H1 (cell line): ENCODE results near the gene MYORG. TPM values are rescaled to one million over a fixed set of nuclear protein-coding genes. Genes with fewer than 3 reads are reported as not detected.
A peak's percentile ranks its signal among the peaks of the same experiment; 100 is the strongest.

ENCODE experiments used
- CTCF ChIA-PET: fragments of 300-600 bp; sonication (Branson Sonifier 250); formaldehyde crosslinking; loops from one replicate; lab custom pipeline; 2021; ENCODE audit not compliant: partially characterized antibody; lab: Charles Lee
- POLR2A ChIA-PET: fragments of 300-600 bp; sonication (Branson Sonifier 250); formaldehyde crosslinking; loops from one replicate; lab custom pipeline; 2021; ENCODE audit warnings: inconsistent platforms; ENCODE audit not compliant: partially characterized antibody; lab: Charles Lee
- DNase-seq, 2 experiments: peaks; one replicate each; pipeline versions ENCODE4 v3.0.0 to v3.0.0-alpha.2; 2010 to 2022; ENCODE audit warnings: low spot score in 2 of 2, low read depth in 1 of 2, mixed read lengths in 1 of 2
- FAIRE-seq: peaks from 2 replicates; lab custom pipeline; 2011; peaks lifted over from hg19 to GRCh38; lab: Jason Lieb, UNC
- H2AFZ ChIP-seq: 2 replicates; pipeline ENCODE4 v1.8.1; 2012; ENCODE audit warnings: low read length, inconsistent platforms
- H2AK5ac ChIP-seq: 2 replicates; pipeline ENCODE4 v1.6.1; 2013; ENCODE audit warnings: low read depth, low read length
- H2BK120ac ChIP-seq: replicated peaks from 2 replicates; pipeline ENCODE3; 2013; ENCODE audit warnings: low read depth, low read length, inconsistent platforms
- H2BK12ac ChIP-seq: 2 replicates; pipeline ENCODE4 v1.6.1; 2013; ENCODE audit warnings: low read depth, low read length
- H2BK15ac ChIP-seq: 2 replicates; pipeline ENCODE4 v1.6.1; 2013; ENCODE audit warnings: low read length
- H2BK20ac ChIP-seq: 2 replicates; pipeline ENCODE4 v1.6.1; 2013; ENCODE audit warnings: low read length
- H2BK5ac ChIP-seq: 2 replicates; pipeline ENCODE4 v1.6.1; 2013; ENCODE audit warnings: low read depth, low read length
- H3K14ac ChIP-seq: 2 replicates; pipeline ENCODE4 v1.6.1; 2013; ENCODE audit warnings: inconsistent platforms; ENCODE audit not compliant: insufficient read length
- H3K18ac ChIP-seq: 2 replicates; pipeline ENCODE4 v1.6.1; 2013; ENCODE audit warnings: low read length; ENCODE audit errors: extremely low read depth
- H3K23ac ChIP-seq: 2 replicates; pipeline ENCODE4 v1.6.1; 2013; ENCODE audit warnings: inconsistent platforms; ENCODE audit not compliant: insufficient read length
- H3K23me2 ChIP-seq: 2 replicates; pipeline ENCODE4 v1.6.1; 2013; ENCODE audit warnings: low read depth, low read length
- H3K27ac ChIP-seq: 2 replicates; pipeline ENCODE4 v1.6.1; 2011; ENCODE audit warnings: low read depth, low read length, inconsistent platforms
- H3K27me3 ChIP-seq, 4 experiments: replicated peaks in 1 of 4; 1 replicate in 1 of 4; 2 replicates in 3 of 4; pipeline versions ENCODE4 v1.6.1 to v1.8.1; 2011 to 2013; ENCODE audit warnings: low read length in 3 of 4, mild to moderate bottlenecking in 3 of 4, inconsistent platforms in 2 of 4, mixed read lengths in 2 of 4, moderate library complexity in 1 of 4; ENCODE audit not compliant: control insufficient read depth in 3 of 4, insufficient read depth in 3 of 4; ENCODE audit errors: extremely low read depth in 1 of 4
- H3K36me3 ChIP-seq, 4 experiments: 2 replicates each; pipeline versions ENCODE4 v1.6.1 to v1.8.1; 2011 to 2013; ENCODE audit warnings: mild to moderate bottlenecking in 4 of 4, low read length in 3 of 4, moderate library complexity in 2 of 4, control low read depth in 1 of 4, inconsistent platforms in 1 of 4; ENCODE audit not compliant: insufficient read depth in 4 of 4, control insufficient read depth in 2 of 4
- H3K4ac ChIP-seq: replicated peaks from 2 replicates; pipeline ENCODE3; 2013; ENCODE audit warnings: low read length, low read depth, mixed read lengths, inconsistent platforms; ENCODE audit not compliant: insufficient read length
- H3K4me1 ChIP-seq, 4 experiments: replicated peaks in 1 of 4; 1 replicate in 1 of 4; 2 replicates in 3 of 4; pipeline versions ENCODE4 v1.6.1 to v1.8.1; 2011 to 2013; ENCODE audit warnings: low read length in 3 of 4, inconsistent platforms in 2 of 4, mixed read lengths in 1 of 4; ENCODE audit not compliant: insufficient read depth in 4 of 4, control insufficient read depth in 3 of 4
- H3K4me2 ChIP-seq, 2 experiments: 2 replicates each; pipeline versions ENCODE4 v1.6.1 to v1.8.1; 2011 to 2013; ENCODE audit warnings: low read depth in 2 of 2, low read length in 2 of 2, control low read depth in 1 of 2, inconsistent platforms in 1 of 2, mild to moderate bottlenecking in 1 of 2; ENCODE audit not compliant: insufficient read depth in 1 of 2
- H3K4me3 ChIP-seq, 4 experiments: fragments of 200-600, 300-600 bp in 1 of 4; sonication (generic), shearing (Covaris generic), sonication (Bioruptor Twin) in 1 of 4; 2 replicates each; pipeline versions ENCODE4 v1.5.1 to v1.8.1; 2011 to 2016; ENCODE audit warnings: low read length in 4 of 4, low read depth in 3 of 4, control low read depth in 2 of 4, inconsistent platforms in 2 of 4, mild to moderate bottlenecking in 2 of 4, mixed read lengths in 1 of 4, moderate library complexity in 1 of 4; ENCODE audit not compliant: insufficient read depth in 2 of 4; ENCODE audit errors: extremely low read depth in 1 of 4
- H3K56ac ChIP-seq: replicated peaks from 2 replicates; pipeline ENCODE3; 2013; ENCODE audit warnings: low read depth, mild to moderate bottlenecking, mixed read lengths, low read length, inconsistent platforms; ENCODE audit not compliant: insufficient read length
- H3K79me1 ChIP-seq: 2 replicates; pipeline ENCODE4 v1.6.1; 2013; ENCODE audit warnings: low read depth, low read length, control low read depth
- H3K79me2 ChIP-seq, 2 experiments: 2 replicates each; pipeline versions ENCODE4 v1.6.1 to v1.8.1; 2012 to 2013; ENCODE audit warnings: low read length in 2 of 2, mild to moderate bottlenecking in 2 of 2, inconsistent platforms in 1 of 2; ENCODE audit not compliant: insufficient read depth in 2 of 2, control insufficient read depth in 1 of 2
- H3K9ac ChIP-seq, 4 experiments: replicated peaks in 1 of 4; 1 replicate in 1 of 4; 2 replicates in 3 of 4; pipeline versions ENCODE4 v1.6.1 to v1.8.1; 2011 to 2013; ENCODE audit warnings: low read depth in 3 of 4, low read length in 3 of 4, control low read depth in 2 of 4, mild to moderate bottlenecking in 2 of 4, moderate library complexity in 2 of 4, inconsistent platforms in 1 of 4; ENCODE audit errors: extremely low read depth in 1 of 4
- H3K9me3 ChIP-seq, 2 experiments: 2 replicates each; pipeline versions ENCODE4 v1.6.1 to v1.8.1; 2012 to 2013; ENCODE audit warnings: mild to moderate bottlenecking in 2 of 2, moderate library complexity in 2 of 2, control low read depth in 1 of 2, inconsistent platforms in 1 of 2, low read depth in 1 of 2, low read length in 1 of 2, mixed read lengths in 1 of 2; ENCODE audit not compliant: insufficient read depth in 2 of 2
- H4K20me1 ChIP-seq, 2 experiments: replicated peaks in 1 of 2; 2 replicates each; pipeline versions ENCODE3 to v1.8.1; 2011 to 2013; ENCODE audit warnings: inconsistent platforms in 2 of 2, low read length in 2 of 2, mild to moderate bottlenecking in 1 of 2; ENCODE audit not compliant: insufficient read depth in 2 of 2, control insufficient read depth in 1 of 2
- H4K5ac ChIP-seq: 2 replicates; pipeline ENCODE4 v1.6.1; 2013; ENCODE audit warnings: low read length, low read depth, mixed read lengths, inconsistent platforms; ENCODE audit not compliant: insufficient read length
- H4K8ac ChIP-seq: 2 replicates; pipeline ENCODE4 v1.8.0; 2013; ENCODE audit warnings: mild to moderate bottlenecking, moderate library complexity, low read length, inconsistent platforms; ENCODE audit not compliant: insufficient read depth; ENCODE audit errors: extremely low read depth
- H4K91ac ChIP-seq: replicated peaks from 2 replicates; pipeline ENCODE3; 2013; ENCODE audit warnings: low read length, mixed read lengths, inconsistent platforms; ENCODE audit not compliant: insufficient read length
- CHD2 ChIP-seq: IDR thresholded peaks from 2 replicates; pipeline ENCODE4 v1.6.1; 2012; ENCODE audit warnings: low read length, improper control_type of control experiment
- CTBP2 ChIP-seq: IDR thresholded peaks from 2 replicates; pipeline ENCODE4 v1.7.0; 2011; ENCODE audit warnings: borderline replicate concordance, mild to moderate bottlenecking, moderate library complexity, mixed read lengths, low read length; ENCODE audit not compliant: insufficient read depth, insufficient read length
- GTF2F1 ChIP-seq: IDR thresholded peaks from 2 replicates; pipeline ENCODE4 v1.6.1; 2012; ENCODE audit warnings: low read depth, low read length, improper control_type of control experiment, borderline replicate concordance
- JUND ChIP-seq: IDR thresholded peaks from 2 replicates; pipeline ENCODE4 v1.6.1; 2011; ENCODE audit warnings: mild to moderate bottlenecking, improper control_type of control experiment, low read length
- RFX5 ChIP-seq: IDR thresholded peaks from 2 replicates; pipeline ENCODE4 v1.6.1; 2011; ENCODE audit warnings: low read depth, low read length, improper control_type of control experiment, borderline replicate concordance
- SP1 ChIP-seq: IDR thresholded peaks from 2 replicates; pipeline ENCODE4 v1.6.1; 2011; ENCODE audit warnings: low read depth, low read length
- WGBS, 2 experiments: shearing (Covaris generic) in 1 of 2; methylation state at CpG; one replicate each; pipeline versions ENCODE4 v1.1.6 to v1.1.7; 2013 to 2015; ENCODE audit warnings: low lambda C conversion rate in 2 of 2, mixed read lengths in 2 of 2, inconsistent platforms in 1 of 2, low coverage in 1 of 2, missing lambda C conversion rate in 1 of 2; ENCODE audit not compliant: insufficient replicate concordance in 2 of 2, insufficient coverage in 1 of 2, insufficient read length in 1 of 2; ENCODE audit errors: extremely low coverage in 1 of 2, missing lambda C conversion rate in 1 of 2; 5-methylcytosine and 5-hydroxymethylcytosine counted together
- polyA plus RNA-seq, 7 experiments: library from polyadenylated mRNA; depleted of rRNA in 3 of 7; stranded (reverse) in 5 of 7; unstranded in 2 of 7; fragments of >200 nt in 5 of 7; fragments of 200-250 nt in 2 of 7; gene quantifications; 1 replicate in 5 of 7; 2 replicates in 1 of 7; 4 replicates in 1 of 7; pipeline versions ENCODE4 v1.2.1 to v1.2.3, GENCODE V29; 2011 to 2013; ENCODE audit warnings: missing spikeins in 2 of 7, mixed read lengths in 2 of 7
- total RNA-seq: library from RNA; stranded (reverse); fragmentation: NEBNext Ultra II Directional; extraction: Animal tissue kit (Norgen Biotek cat#: 25700); gene quantifications from 2 replicates; pipeline ENCODE4 v1.2.1, GENCODE V29; 2021
- TF ChIP-seq, protein P1 (sequence below): IDR thresholded peaks from 2 replicates; pipeline ENCODE4 v1.6.1; 2012; ENCODE audit warnings: inconsistent platforms
- TF ChIP-seq, protein P2 (sequence below): IDR thresholded peaks from 2 replicates; pipeline ENCODE4 v1.6.1; 2011; ENCODE audit warnings: low read length, improper control_type of control experiment

The MYORG gene
- total and polyA plus RNA-seq, 2 of the 8 experiments (the other 6 are each of a cell fraction or from before 2014, with no cell fraction given) = 1.2 to 5.9 TPM

DNA sequence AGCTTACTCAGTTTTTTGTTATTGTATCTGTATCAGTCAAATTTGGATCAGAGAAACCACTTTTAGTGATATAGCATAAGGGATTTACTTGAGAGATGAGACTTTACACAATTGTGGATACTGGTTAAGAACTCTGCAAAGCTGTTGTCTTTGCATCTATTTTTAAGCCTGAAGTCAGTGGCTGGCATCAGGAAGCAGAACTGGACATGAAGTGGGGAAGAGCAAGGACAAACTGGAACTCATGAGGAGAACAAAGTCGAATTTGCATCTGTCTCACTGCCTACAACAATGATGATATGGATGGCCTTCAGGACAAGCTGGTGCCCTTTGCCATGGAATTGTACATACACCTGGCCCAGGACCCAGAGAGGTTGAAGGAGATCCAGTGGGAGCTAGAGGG lies 15.8 kb upstream of the MYORG start:
- Histone ChIP-seq H3K18ac (no peak overlapping the region), H2BK20ac (no peak overlapping the region), H3K79me2 (no peaks in the 10 kb centered on the region), H3K36me3 (no peaks in the 10 kb centered on the region), H2AFZ (no peak overlapping the region), H3K4me1 (no peaks in the 10 kb centered on the region), H3K9me3 (no peaks in the 10 kb centered on the region), H2BK15ac (no peak overlapping the region), H3K23ac (no peak overlapping the region), H2BK120ac (no peak overlapping the region), H3K27me3 (no peaks in the 10 kb centered on the region), H3K14ac (no peak overlapping the region), H3K79me1 (no peaks in the 10 kb centered on the region), H2BK5ac (no peak overlapping the region), H3K4me2 (no peak overlapping the region), H3K4me3 (no peak overlapping the region), H4K91ac (no peak overlapping the region), H4K8ac (no peak overlapping the region), H3K56ac (no peak overlapping the region), H4K20me1 (peaks cover 0 to 2% of the 10 kb centered on the region in 2 experiments), H2AK5ac (no peak overlapping the region), H2BK12ac (no peak overlapping the region), H4K5ac (no peak overlapping the region), H3K9ac (no peak overlapping the region), H3K27ac (no peak overlapping the region), H3K23me2 (no peaks in the 10 kb centered on the region), H3K4ac (no peak overlapping the region)
- POLR2A ChIA-PET = no interaction called here
- FAIRE-seq (peak; percentile 60), DNase-seq (no peak)
- 67% methylated on average over 1 of the region's 1 CpG; no CpG with 5 or more reads in 1 of the 2 experiments for WGBS, 2 experiments
- CTCF ChIA-PET = interaction anchor here (0.5 to 3.8 kb wide), 4 partner anchors 12 to 869 kb away, joined by 3 to 21 read pairs (median 6); no protein-coding TSS in a partner anchor
- TF ChIP-seq RFX5 = no peak
- TF ChIP-seq CHD2 = no peak
- TF ChIP-seq, protein P1, sequence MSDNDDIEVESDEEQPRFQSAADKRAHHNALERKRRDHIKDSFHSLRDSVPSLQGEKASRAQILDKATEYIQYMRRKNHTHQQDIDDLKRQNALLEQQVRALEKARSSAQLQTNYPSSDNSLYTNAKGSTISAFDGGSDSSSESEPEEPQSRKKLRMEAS = no peak
- TF ChIP-seq JUND = no peak
- TF ChIP-seq SP1 = no peak
- TF ChIP-seq CTBP2 = no peak
- TF ChIP-seq, protein P2, sequence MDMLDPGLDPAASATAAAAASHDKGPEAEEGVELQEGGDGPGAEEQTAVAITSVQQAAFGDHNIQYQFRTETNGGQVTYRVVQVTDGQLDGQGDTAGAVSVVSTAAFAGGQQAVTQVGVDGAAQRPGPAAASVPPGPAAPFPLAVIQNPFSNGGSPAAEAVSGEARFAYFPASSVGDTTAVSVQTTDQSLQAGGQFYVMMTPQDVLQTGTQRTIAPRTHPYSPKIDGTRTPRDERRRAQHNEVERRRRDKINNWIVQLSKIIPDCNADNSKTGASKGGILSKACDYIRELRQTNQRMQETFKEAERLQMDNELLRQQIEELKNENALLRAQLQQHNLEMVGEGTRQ = no peak
- no peak for TF ChIP-seq GTF2F1
